ENCODE data around the gene CISD2.
"Not testable (repeated sequence)": the region's sequence is repeated elsewhere in the genome, so short reads cannot be mapped to it uniquely, and the experiment has no call there.

The CISD2 gene

GRCh38 chr4:102869569-102870197 is 891 bp downstream of the CISD2 start:
- H3K4me1 ChIP-seq (ENCODE audit: low read depth, poor library complexity, severe bottlenecking) = peaks cover 61% of the 10 kb centered on the region
- peaks cover 89% of the 10 kb centered on the region for H3K79me2 ChIP-seq (ENCODE audit: insufficient read depth, low read depth)
- H2AFZ ChIP-seq (ENCODE audit: low read depth) = peak overlapping the region; percentile 50; the same call in 1 of the 2 replicates
- peak overlapping the region; percentile 98 for H3K9ac ChIP-seq
- no peaks in the 10 kb centered on the region for H3K27me3 ChIP-seq (ENCODE audit: insufficient read depth, low read depth)
- H4K20me1 ChIP-seq (ENCODE audit: insufficient read depth) = no peaks in the 10 kb centered on the region
- H3K4me3 ChIP-seq (IDR thresholded peaks at IDR 0.05; ENCODE audit: insufficient read depth, low read depth, low read length) = peak overlapping the region; percentile 57
- peak overlapping the region; percentile 91 for H3K4me2 ChIP-seq
- no peak for TF ChIP-seq CTCF (conservative IDR thresholded peaks at IDR 0.05; ENCODE audit: low read depth, low read length)
- H3K27ac ChIP-seq = peak overlapping the region; percentile 100
- H3K36me3 ChIP-seq (ENCODE audit: insufficient read depth) = peaks cover 10% of the 10 kb centered on the region; the same call in 1 of the 2 replicates

- Histone ChIP-seq H3K9ac (peak overlapping the region; percentile 98), H3K27me3 (ENCODE audit: insufficient read depth, low read depth) (no peaks in the 10 kb centered on the region), H2AFZ (ENCODE audit: low read depth) (no peak overlapping the region), H3K4me1 (ENCODE audit: low read depth, poor library complexity, severe bottlenecking) (peaks cover 40% of the 10 kb centered on the region), H3K4me3 (IDR thresholded peaks at IDR 0.05; ENCODE audit: insufficient read depth, low read depth, low read length) (no peak overlapping the region), H4K20me1 (ENCODE audit: insufficient read depth) (no peaks in the 10 kb centered on the region), H3K4me2 (peak overlapping the region; percentile 91), H3K27ac (peak overlapping the region; percentile 100; the same call in 1 of the 2 replicates), H3K36me3 (ENCODE audit: insufficient read depth) (peaks cover 10% of the 10 kb centered on the region; the same call in 1 of the 2 replicates), H3K79me2 (ENCODE audit: insufficient read depth, low read depth) (peaks cover 84% of the 10 kb centered on the region)
- TF ChIP-seq CTCF (conservative IDR thresholded peaks at IDR 0.05; ENCODE audit: low read depth, low read length) = no peak
Measured at GRCh38 chr4:102871772-102872171, 3.0 kb downstream of the CISD2 start.

- H3K27ac ChIP-seq = not testable (repeated sequence)
Measured at GRCh38 chr4:102877477-102878106, 8.8 kb downstream of the CISD2 start.

GRCh38 chr4:102878349-102878748 is 9.6 kb downstream of the CISD2 start:
- H3K27ac ChIP-seq; H4K20me1 ChIP-seq (ENCODE audit: insufficient read depth); H3K4me2 ChIP-seq; H3K9ac ChIP-seq; H2AFZ ChIP-seq (ENCODE audit: low read depth); H3K4me3 ChIP-seq (IDR thresholded peaks at IDR 0.05; ENCODE audit: insufficient read depth, low read depth, low read length); H3K36me3 ChIP-seq (ENCODE audit: insufficient read depth); H3K27me3 ChIP-seq (ENCODE audit: insufficient read depth, low read depth); H3K4me1 ChIP-seq (ENCODE audit: low read depth, poor library complexity, severe bottlenecking): not testable (repeated sequence)
- peaks cover 62% of the 10 kb centered on the region for H3K79me2 ChIP-seq (ENCODE audit: insufficient read depth, low read depth)

More at GRCh38 chr4:102877477-102878106, 8.8 kb downstream of the CISD2 start:
- not testable (repeated sequence) for H3K4me3 ChIP-seq (IDR thresholded peaks at IDR 0.05; ENCODE audit: insufficient read depth, low read depth, low read length); H4K20me1 ChIP-seq (ENCODE audit: insufficient read depth); H2AFZ ChIP-seq (ENCODE audit: low read depth); H3K36me3 ChIP-seq (ENCODE audit: insufficient read depth); H3K4me2 ChIP-seq; H3K9ac ChIP-seq; H3K27me3 ChIP-seq (ENCODE audit: insufficient read depth, low read depth)
- H3K79me2 ChIP-seq (ENCODE audit: insufficient read depth, low read depth) = peaks cover 68% of the 10 kb centered on the region
- peaks cover 12% of the 10 kb centered on the region for H3K4me1 ChIP-seq (ENCODE audit: low read depth, poor library complexity, severe bottlenecking)

- no peaks in the 10 kb centered on the region for H3K27me3 ChIP-seq (ENCODE audit: insufficient read depth, low read depth)
- H3K4me3 ChIP-seq (IDR thresholded peaks at IDR 0.05; ENCODE audit: insufficient read depth, low read depth, low read length) = no peak overlapping the region
- H3K9ac ChIP-seq = no peak overlapping the region
- H3K4me2 ChIP-seq = no peak overlapping the region
- no peak overlapping the region for H3K27ac ChIP-seq
- H3K79me2 ChIP-seq (ENCODE audit: insufficient read depth, low read depth) = peaks cover 62% of the 10 kb centered on the region
- H3K36me3 ChIP-seq (ENCODE audit: insufficient read depth) = peaks cover 5% of the 10 kb centered on the region; the same call in 1 of the 2 replicates
- H4K20me1 ChIP-seq (ENCODE audit: insufficient read depth) = no peaks in the 10 kb centered on the region
- no peak overlapping the region for H2AFZ ChIP-seq (ENCODE audit: low read depth)
- no peak for TF ChIP-seq CTCF (conservative IDR thresholded peaks at IDR 0.05; ENCODE audit: low read depth, low read length)
- no peaks in the 10 kb centered on the region for H3K4me1 ChIP-seq (ENCODE audit: low read depth, poor library complexity, severe bottlenecking)
Measured at GRCh38 chr4:102878901-102879300, 10.1 kb downstream of the CISD2 start.

All from KMS-11 (cell line).